HepG2 (cell line): Measurements from ENCODE around the gene MAGI1. TPM values are rescaled to one million over a fixed set of nuclear protein-coding genes. Genes with fewer than 3 reads are reported as not detected.

ENCODE experiments used
- ATAC-seq: fragments of 200-7000 bp; cut with Tn5 transposase; 3 replicates; pipeline ENCODE4 v1.9.1; 2020; ENCODE audit warnings: mild to moderate bottlenecking, moderate library complexity
- BruUV-seq: library from RNA; stranded (reverse); fragments of 400-500 nt; replicated peaks from 2 replicates; lab custom pipeline; 2021; lab: Mats Ljungman, UMichigan
- CTCF ChIA-PET: fragments of 300-600 bp; formaldehyde crosslinking; extraction: SDS; loops from one replicate; lab custom pipeline; 2021; ENCODE audit warnings: low total read pairs, inconsistent platforms, low intra/inter-chr PET ratio; lab: Yijun Ruan, JAX
- POLR2A ChIA-PET: fragments of 350-600 bp; sonication (Branson Sonifier 250); formaldehyde crosslinking; loops from one replicate; lab custom pipeline; 2020; ENCODE audit warnings: antibody characterized with exemption, inconsistent platforms; lab: Yijun Ruan, JAX
- DNase-seq: peaks from one replicate; pipeline ENCODE4 v3.0.0-alpha.2; 2015; ENCODE audit warnings: low spot score
- FAIRE-seq: peaks from 3 replicates; lab custom pipeline; 2011; peaks lifted over from hg19 to GRCh38; lab: Jason Lieb, UNC
- H2AFZ ChIP-seq: one replicate; pipeline ENCODE4 v1.6.1; 2011; ENCODE audit warnings: low read length, inconsistent platforms
- H3K27ac ChIP-seq: fragments of 300-600 bp; 3 replicates; pipeline ENCODE4 v1.8.0; 2011; ENCODE audit warnings: mixed run types, mild to moderate bottlenecking, mixed read lengths, low read length, inconsistent platforms; ENCODE audit not compliant: insufficient read depth; ENCODE audit errors: extremely low read length
- H3K27me3 ChIP-seq, 2 experiments: fragments of 200-600 bp in 1 of 2; 2 replicates in 1 of 2; 3 replicates in 1 of 2; pipeline versions ENCODE4 v1.6.0 to v1.8.0; 2011; ENCODE audit warnings: low read length in 2 of 2, mild to moderate bottlenecking in 2 of 2, moderate library complexity in 2 of 2, inconsistent platforms in 1 of 2; ENCODE audit not compliant: insufficient read depth in 2 of 2, control insufficient read depth in 1 of 2
- H3K36me3 ChIP-seq, 2 experiments: fragments of 200-600 bp in 1 of 2; replicated peaks in 1 of 2; 2 replicates in 1 of 2; 3 replicates in 1 of 2; pipeline versions ENCODE4 v1.5.1 to v1.8.0; 2011; ENCODE audit warnings: low read length in 2 of 2, inconsistent platforms in 1 of 2; ENCODE audit not compliant: insufficient read depth in 2 of 2, control insufficient read depth in 1 of 2
- H3K4me1 ChIP-seq: 2 replicates; pipeline ENCODE4 v1.5.1; 2012; ENCODE audit warnings: low read length, inconsistent platforms; ENCODE audit not compliant: insufficient read depth
- H3K4me2 ChIP-seq: 2 replicates; pipeline ENCODE4 v1.6.0; 2011; ENCODE audit warnings: low read depth, low read length, inconsistent platforms
- H3K4me3 ChIP-seq, 3 experiments: fragments of 200-600 bp in 1 of 3; sonication (generic), shearing (Covaris generic) in 1 of 3; replicated peaks in 1 of 3; 2 replicates each; pipeline ENCODE4 v1.5.1; 2011 to 2016; ENCODE audit warnings: low read length in 3 of 3, inconsistent platforms in 2 of 3, low read depth in 2 of 3, mild to moderate bottlenecking in 2 of 3, control low read depth in 1 of 3, mixed read lengths in 1 of 3; ENCODE audit not compliant: insufficient read depth in 1 of 3
- H3K79me2 ChIP-seq: one replicate; pipeline ENCODE4 v1.6.1; 2011; ENCODE audit warnings: low read length, inconsistent platforms; ENCODE audit not compliant: insufficient read depth
- H3K9ac ChIP-seq: 2 replicates; pipeline ENCODE4 v1.6.0; 2011; ENCODE audit warnings: mild to moderate bottlenecking, low read depth, low read length, inconsistent platforms; ENCODE audit not compliant: insufficient read depth
- H3K9me3 ChIP-seq: 2 replicates; pipeline ENCODE4 v1.5.1; 2012; ENCODE audit warnings: mild to moderate bottlenecking, low read length
- H4K20me1 ChIP-seq: 2 replicates; pipeline ENCODE4 v1.6.0; 2011; ENCODE audit warnings: inconsistent platforms, mild to moderate bottlenecking, low read length, moderate library complexity; ENCODE audit not compliant: insufficient read depth
- AHR ChIP-seq: IDR thresholded peaks from 2 replicates; pipeline ENCODE4 v1.6.1; 2018; ENCODE audit warnings: missing genetic modification reagents, missing compliant biosample characterization
- DPF2 ChIP-seq: sonication (generic); formaldehyde crosslinking; IDR thresholded peaks from 2 replicates; pipeline ENCODE4 v1.4.0; 2020; ENCODE audit warnings: mild to moderate bottlenecking, low read depth, missing genetic modification reagents, borderline replicate concordance
- GABPB1 ChIP-seq: IDR thresholded peaks from 2 replicates; pipeline ENCODE4 v1.6.1; 2016; ENCODE audit warnings: mild to moderate bottlenecking, missing genetic modification reagents, moderate library complexity, missing compliant biosample characterization
- KMT2B ChIP-seq: IDR thresholded peaks from 2 replicates; pipeline ENCODE4 v1.6.1; 2016; ENCODE audit warnings: missing genetic modification reagents, missing compliant biosample characterization
- MTF1 ChIP-seq: sonication (generic); formaldehyde crosslinking; IDR thresholded peaks from 2 replicates; pipeline ENCODE4 v1.5.0; 2020; ENCODE audit warnings: missing genetic modification reagents
- MXD3 ChIP-seq: IDR thresholded peaks from 2 replicates; pipeline ENCODE4 v1.6.1; 2016; ENCODE audit warnings: mild to moderate bottlenecking, missing biosample characterization, missing genetic modification reagents
- MXI1 ChIP-seq: IDR thresholded peaks from 3 replicates; pipeline ENCODE4 v1.6.1; 2012; ENCODE audit warnings: low read depth, low read length, inconsistent platforms, borderline replicate concordance
- NFKB2 ChIP-seq: sonication (generic); formaldehyde crosslinking; IDR thresholded peaks from 2 replicates; pipeline ENCODE4 v1.4.0; 2020; ENCODE audit warnings: missing genetic modification reagents, borderline replicate concordance
- PBX2 ChIP-seq: IDR thresholded peaks from 2 replicates; pipeline ENCODE4 v1.6.1; 2016; ENCODE audit warnings: control low read depth
- TEF ChIP-seq: sonication (generic); formaldehyde crosslinking; IDR thresholded peaks from 2 replicates; pipeline ENCODE4 v1.5.0; 2020; ENCODE audit warnings: missing genetic modification reagents
- TOE1 ChIP-seq: sonication (generic); formaldehyde crosslinking; IDR thresholded peaks from 2 replicates; pipeline ENCODE4 v1.4.0; 2020; ENCODE audit warnings: mild to moderate bottlenecking, missing genetic modification reagents
- USF2 ChIP-seq, 2 experiments: sonication (generic) in 1 of 2; formaldehyde crosslinking in 1 of 2; IDR thresholded peaks; 2 replicates each; pipeline versions ENCODE4 v1.5.1 to v1.6.1; 2011 to 2020; ENCODE audit warnings: borderline replicate concordance in 1 of 2, low read depth in 1 of 2, low read length in 1 of 2, mild to moderate bottlenecking in 1 of 2, missing genetic modification reagents in 1 of 2, moderate library complexity in 1 of 2
- ZKSCAN8 ChIP-seq: IDR thresholded peaks from 2 replicates; pipeline ENCODE4 v1.6.1; 2016; ENCODE audit warnings: borderline replicate concordance, missing genetic modification reagents, missing compliant biosample characterization
- ZNF256 ChIP-seq: sonication (generic); formaldehyde crosslinking; conservative IDR thresholded peaks from 2 replicates; pipeline ENCODE4 v1.4.0; 2020; ENCODE audit warnings: missing genetic modification reagents
- ZNF282 ChIP-seq: fragments of 450-650 bp; IDR thresholded peaks from 2 replicates; pipeline ENCODE4 v1.6.1; 2018; ENCODE audit not compliant: partially characterized antibody
- ZNF761 ChIP-seq: sonication (generic); formaldehyde crosslinking; conservative IDR thresholded peaks from 2 replicates; pipeline ENCODE4 v1.4.0; 2020; ENCODE audit warnings: mild to moderate bottlenecking, missing genetic modification reagents
- ZSCAN20 ChIP-seq: sonication (generic); formaldehyde crosslinking; IDR thresholded peaks from 2 replicates; pipeline ENCODE4 v1.4.0; 2020; ENCODE audit warnings: missing genetic modification reagents, mild to moderate bottlenecking, borderline replicate concordance
- WGBS: methylation state at CpG from one replicate; pipeline ENCODE4 v1.1.6; 2017; ENCODE audit warnings: low lambda C conversion rate; 5-methylcytosine and 5-hydroxymethylcytosine counted together
- in situ Hi-C: cut with HindIII; loops from 2 replicates; pipeline ENCODE4 v1.10.0; 2017; ENCODE audit warnings: low pct_unique_long_range_greater_than_20kb; ENCODE audit not compliant: extremely low pct_ligation_motif_present
- intact Hi-C: fragments of 100-400 bp; cut with micrococcal nuclease; formaldehyde crosslinking; loops from one replicate; pipeline ENCODE4 v1.10.0; 2022; ENCODE audit not compliant: unreplicated experiment
- polyA plus RNA-seq, 8 experiments: library from polyadenylated mRNA; depleted of rRNA in 3 of 8; stranded (reverse) in 7 of 8; unstranded in 1 of 8; fragments of >200 nt; fragmentation: Illumina TruSeq in 4 of 8; extraction: Trizol in 4 of 8; gene quantifications; 2 replicates each; pipeline versions ENCODE4 v1.2.1 to v1.2.3, GENCODE V29; 2011 to 2016; ENCODE audit warnings: low read depth in 4 of 8, missing spikeins in 1 of 8, mixed read lengths in 1 of 8; ENCODE audit not compliant: insufficient read depth in 1 of 8
- total RNA-seq, 5 experiments: library from RNA; depleted of rRNA; stranded (reverse); fragments of >200 nt; fragmentation: Illumina TruSeq; extraction: Trizol; gene quantifications; 2 replicates each; pipeline ENCODE4 v1.2.3, GENCODE V29; 2016; ENCODE audit warnings: low read depth in 1 of 5

The MAGI1 gene
- total and polyA plus RNA-seq, 2 of the 13 experiments (the other 11 are each of a cell fraction or from before 2014, with no cell fraction given) = 22.2 to 26.0 TPM

- TF ChIP-seq ZKSCAN8 (CRISPR knock-in tag) (no peak), PBX2 (no peak), ZNF282 (no peak), TEF (CRISPR knock-in tag) (no peak), ZNF256 (CRISPR knock-in tag) (no peak), GABPB1 (CRISPR knock-in tag) (no peak), ZNF761 (CRISPR knock-in tag) (no peak), MXI1 (no peak), TOE1 (CRISPR knock-in tag) (no peak)
Measured at GRCh38 chr3:65587650-65588439, 450.9 kb downstream of the MAGI1 start (continued).

GRCh38 chr3:65584913-65585312 is 453.8 kb downstream of the MAGI1 start:
- POLR2A ChIA-PET = no interaction called here
- Histone ChIP-seq H3K4me1 (peaks cover 27% of the 10 kb centered on the region), H3K9me3 (no peaks in the 10 kb centered on the region), H3K9ac (no peak overlapping the region), H3K79me2 (peaks cover 13% of the 10 kb centered on the region), H4K20me1 (peaks cover 20% of the 10 kb centered on the region), H2AFZ (no peak overlapping the region), H3K36me3 (no peaks in the 10 kb centered on the region), H3K27ac (no peak overlapping the region), H3K27me3 (no peaks in the 10 kb centered on the region), H3K4me3 (no peak overlapping the region), H3K4me2 (no peak overlapping the region)
- no TSS peak for BruUV-seq
- ATAC-seq (no peak), FAIRE-seq (no peak), DNase-seq (no peak)
- in situ Hi-C loops = no loop called here
- WGBS = 100% methylated on average over 2 of the region's 2 CpGs
- TF ChIP-seq AHR (CRISPR knock-in tag) = no peak
- TF ChIP-seq USF2 (IDR thresholded peaks at IDR 0.05; ENCODE audit: low read depth, low read length) = no peak
- TF ChIP-seq USF2 (CRISPR knock-in tag; IDR thresholded peaks at IDR 0.05; ENCODE audit: borderline replicate concordance) = no peak
- no peak for TF ChIP-seq MTF1 (CRISPR knock-in tag)
- no peak for TF ChIP-seq MXD3 (CRISPR knock-in tag)
- no peak for TF ChIP-seq DPF2 (CRISPR knock-in tag)
- TF ChIP-seq KMT2B (CRISPR knock-in tag) = no peak
- no peak for TF ChIP-seq NFKB2
- TF ChIP-seq ZSCAN20 = no peak
- intact Hi-C loops = no loop called here
- CTCF ChIA-PET = no interaction called here
